GM19324 (cell line): ENCODE measurements around the gene RYR1.

Source experiments
- ATAC-seq: cut with Tn5 transposase; IDR thresholded peaks from one replicate; pipeline ENCODE4 v1.9.1; 2021; ENCODE audit warnings: mild to moderate bottlenecking, moderate library complexity; ENCODE audit not compliant: unreplicated experiment, low FRiP score

Gene RYR1

DNA sequence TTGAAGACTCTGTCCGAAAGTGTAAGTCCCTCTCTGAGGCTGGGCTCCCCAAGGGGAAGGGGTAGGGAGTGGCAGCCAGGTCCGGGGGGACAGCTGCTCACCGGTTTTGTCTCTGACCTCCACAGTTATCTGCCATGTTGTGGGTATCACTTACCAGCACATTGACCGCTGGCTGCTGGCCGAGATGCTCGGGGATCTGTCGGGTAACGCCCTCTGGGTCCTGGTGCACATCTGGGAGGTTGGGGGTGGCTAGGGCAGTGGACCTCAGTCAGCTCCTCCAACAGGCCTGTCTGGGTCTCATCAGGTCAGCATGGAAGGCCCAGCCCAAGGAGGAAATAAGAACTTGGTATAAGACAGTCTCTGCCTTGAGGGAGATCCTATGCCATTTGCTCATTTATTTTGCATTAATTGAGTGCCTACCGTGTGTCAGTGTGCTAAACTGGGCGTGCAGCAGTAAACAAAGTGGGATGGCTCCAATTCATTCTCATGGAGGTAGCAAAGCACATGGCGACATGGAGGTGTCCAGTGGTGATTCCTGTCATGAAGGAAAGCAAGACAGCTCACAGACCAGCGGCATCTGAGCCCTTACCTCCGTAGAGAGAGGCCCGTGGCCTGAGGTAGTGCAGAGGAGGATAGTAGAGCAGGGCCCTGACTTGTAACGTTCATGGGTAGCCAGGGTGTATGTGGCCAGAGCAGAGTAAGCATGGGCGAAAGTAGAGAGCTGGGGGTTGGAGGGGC lies 199.2 kb downstream of the RYR1 start:
- ATAC-seq, result no peak

DNA sequence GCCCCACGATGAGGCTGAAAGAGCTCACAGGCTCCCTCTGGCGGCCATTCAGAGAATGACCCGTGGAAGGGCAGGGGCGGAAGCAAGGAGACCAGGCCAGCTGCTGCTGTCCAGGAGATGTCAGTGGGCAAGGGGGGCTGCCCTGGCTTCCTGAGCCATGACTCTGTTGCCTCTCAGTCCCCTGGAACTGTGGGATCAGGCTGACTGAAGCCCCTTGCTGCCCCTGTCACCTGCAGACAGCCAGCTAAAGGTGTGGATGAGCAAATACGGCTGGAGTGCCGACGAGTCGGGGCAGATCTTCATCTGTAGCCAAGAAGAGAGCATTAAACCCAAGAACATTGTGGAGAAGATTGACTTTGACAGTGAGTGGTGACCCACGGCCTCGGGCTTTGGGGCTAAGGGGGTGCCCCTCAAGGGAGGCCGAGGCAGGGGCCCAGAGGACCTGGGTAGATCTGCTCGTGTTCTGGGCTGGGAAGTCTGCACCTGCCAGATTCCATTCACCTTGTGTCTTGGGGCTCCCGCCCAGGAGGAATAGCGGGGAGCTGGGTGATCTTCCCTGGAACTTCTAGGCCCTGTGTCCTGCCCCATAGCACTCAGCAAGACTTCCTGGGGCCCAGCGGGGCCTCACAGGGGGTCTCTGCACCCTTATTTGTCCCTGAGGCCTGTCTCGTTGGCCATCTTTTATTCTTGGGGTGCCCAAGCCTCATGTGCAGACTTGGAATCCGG lies 201.4 kb downstream of the RYR1 start:
- no peak for ATAC-seq

DNA sequence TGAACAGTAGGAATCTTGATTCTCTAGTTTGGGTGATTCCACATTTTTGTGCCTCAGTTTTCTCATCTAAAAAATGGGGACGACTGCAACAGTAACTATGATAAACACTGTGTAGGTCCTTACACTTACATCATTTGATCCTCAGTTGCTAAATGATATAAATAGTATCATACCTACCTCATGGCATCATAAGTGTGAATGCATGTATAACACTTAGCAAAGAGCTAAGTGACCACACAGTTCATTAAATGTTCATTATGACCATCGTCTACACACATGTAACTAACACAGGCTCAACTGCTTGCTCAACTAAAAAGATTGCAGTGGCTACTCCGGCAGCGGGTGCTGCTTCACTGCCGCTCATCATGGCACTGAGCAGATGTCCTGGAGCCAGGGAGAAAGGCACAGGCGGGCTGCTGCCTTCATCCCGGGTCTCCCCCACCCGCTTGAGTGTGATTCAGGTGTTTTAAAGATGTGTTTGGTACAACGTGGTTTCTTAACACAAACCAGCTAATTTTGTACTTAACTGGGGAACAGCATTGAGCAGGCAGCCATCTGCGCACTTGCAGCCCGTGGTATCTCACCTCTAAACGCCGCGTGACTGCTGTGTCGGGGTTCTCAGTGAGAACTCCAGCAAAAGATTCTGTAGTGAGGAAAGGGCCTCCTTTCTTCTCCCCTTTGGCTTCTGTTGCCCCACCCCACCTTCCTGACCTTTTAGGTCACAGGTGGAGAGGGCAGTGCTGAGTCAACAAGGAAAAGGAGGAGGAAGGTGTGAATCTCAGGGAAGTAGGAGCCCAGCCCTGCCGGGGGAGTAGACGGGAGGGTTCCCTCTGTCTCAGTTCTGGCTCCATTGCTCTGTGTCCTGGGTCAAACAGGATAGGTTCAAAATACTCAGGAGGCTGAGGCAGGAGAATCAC lies 202.2 kb downstream of the RYR1 start:
- no peak for ATAC-seq
